Vagina (tissue), 2 donors: ENCODE data around the gene MPP7.

ENCODE experiments used
- POLR2A ChIP-seq, 2 donors: fragments of 450-650 bp; IDR thresholded peaks; one replicate each; pipeline ENCODE4 v1.6.1; 2017; ENCODE audit warnings: antibody characterized with exemption in 2 of 2, mild to moderate bottlenecking in 2 of 2, moderate library complexity in 2 of 2
- POLR2AphosphoS5 ChIP-seq, 2 donors: sonication (generic); formaldehyde crosslinking; IDR thresholded peaks; one replicate each; pipeline ENCODE4 v1.9.0; 2017; ENCODE audit warnings: antibody characterized with exemption in 2 of 2, mild to moderate bottlenecking in 2 of 2, low read depth in 1 of 2; ENCODE audit not compliant: insufficient read depth in 1 of 2

DNA sequence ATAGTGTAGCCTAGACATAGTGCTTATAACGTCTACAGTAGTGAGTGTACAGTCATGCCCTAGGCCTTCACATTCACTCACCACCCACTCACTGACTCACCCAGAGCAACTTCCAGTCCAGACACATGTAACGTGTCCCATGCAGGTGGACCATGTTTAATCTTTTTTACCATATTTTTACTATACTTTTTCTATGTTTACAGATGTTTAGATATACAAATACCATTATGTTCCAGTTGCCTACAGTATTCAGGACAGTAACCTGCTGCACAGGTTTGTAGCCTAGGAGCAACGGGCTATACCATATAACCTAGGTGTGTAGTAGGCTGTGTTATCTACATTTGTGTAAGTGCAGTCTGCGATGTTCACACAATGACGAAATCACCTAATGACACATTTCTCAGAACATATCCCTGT is 11.0 kb downstream of the MPP7 start:
- no peak for TF ChIP-seq POLR2A (IDR thresholded peaks at IDR 0.05)
- TF ChIP-seq POLR2AphosphoS5 (IDR thresholded peaks at IDR 0.05; ENCODE audit: insufficient read depth in 1 of 2, low read depth in 1 of 2) = peak in 1 of 2 donors; percentile 67
